ENCODE measurements around the gene FMO4.
"Not testable (repeated sequence)": the region's sequence is repeated elsewhere in the genome, so short reads cannot be mapped to it uniquely, and the experiment has no call there.

FMO4 gene

DNA sequence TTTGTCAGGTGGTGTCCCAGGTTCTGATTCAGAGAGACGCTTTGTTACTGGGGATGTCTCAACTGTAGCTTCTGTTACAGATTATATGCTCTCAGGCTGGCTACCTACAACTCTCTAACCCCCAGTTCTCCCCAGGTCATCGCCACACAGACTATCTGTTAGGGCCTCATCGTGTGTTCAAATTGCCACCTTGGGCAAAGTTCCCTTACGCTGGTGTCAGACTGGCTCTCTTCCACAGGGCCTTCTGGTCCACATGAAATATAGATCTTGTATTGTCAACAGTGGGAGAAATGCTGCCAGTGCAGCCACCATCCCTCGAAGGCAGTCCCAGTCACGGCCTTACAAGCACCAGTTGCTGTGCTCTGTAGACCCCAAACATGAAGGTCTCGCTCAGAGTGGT is 15.3 kb downstream of the FMO4 start:
- no peak for DNase-seq (ENCODE audit: low read depth in 2 of 2, low spot score in 1 of 2)

DNA sequence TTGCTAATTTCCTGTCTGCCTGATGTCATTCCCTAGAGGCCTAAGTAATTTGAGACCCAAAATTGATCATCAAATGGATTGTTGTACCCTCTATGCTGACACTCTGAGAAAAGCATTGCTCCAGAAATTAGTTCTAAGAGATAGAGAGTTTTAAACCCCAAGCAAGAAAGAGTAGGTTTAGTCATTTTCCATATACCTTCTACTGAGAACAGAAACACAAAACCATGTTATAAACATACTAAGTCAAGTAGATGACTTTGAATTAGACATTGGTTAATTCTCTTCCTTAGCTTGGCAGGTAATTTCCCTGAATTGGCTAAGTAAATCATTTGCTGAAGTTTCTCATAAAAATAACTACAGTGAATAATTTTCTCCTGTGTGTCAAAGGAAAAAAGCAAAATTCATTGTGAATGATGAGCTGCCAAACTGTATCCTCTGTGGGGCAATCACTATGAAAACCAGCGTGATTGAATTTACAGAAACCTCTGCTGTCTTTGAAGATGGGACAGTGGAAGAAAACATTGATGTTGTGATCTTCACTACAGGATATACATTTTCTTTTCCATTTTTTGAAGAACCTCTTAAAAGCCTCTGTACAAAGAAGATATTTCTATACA is 20.1 kb downstream of the FMO4 start:
- DNase-seq (ENCODE audit: low read depth in 2 of 2, low spot score in 1 of 2), result no peak

- no peak for DNase-seq (ENCODE audit: low read depth in 2 of 2, low spot score in 1 of 2)
Measured at GRCh38 chr1:171335964-171336363, 22.0 kb downstream of the FMO4 start.

DNA sequence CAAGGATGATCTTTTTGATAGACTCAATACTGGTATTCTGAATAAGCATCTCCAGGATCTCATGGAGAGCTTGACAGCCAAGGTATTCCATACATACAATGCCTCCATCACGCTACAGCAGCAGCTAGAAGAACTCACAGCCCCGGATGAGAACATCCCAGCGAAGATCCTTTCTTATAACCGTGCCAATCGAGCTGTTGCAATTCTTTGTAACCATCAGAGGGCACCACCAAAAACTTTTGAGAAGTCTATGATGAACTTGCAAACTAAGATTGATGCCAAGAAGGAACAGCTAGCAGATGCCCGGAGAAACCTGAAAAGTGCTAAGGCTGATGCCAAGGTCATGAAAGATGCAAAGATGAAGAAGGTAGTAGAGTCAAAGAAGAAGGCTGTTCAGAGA is 25.4 kb downstream of the FMO4 start:
- not testable (repeated sequence) for DNase-seq (ENCODE audit: low read depth in 2 of 2, low spot score in 1 of 2)

DNA sequence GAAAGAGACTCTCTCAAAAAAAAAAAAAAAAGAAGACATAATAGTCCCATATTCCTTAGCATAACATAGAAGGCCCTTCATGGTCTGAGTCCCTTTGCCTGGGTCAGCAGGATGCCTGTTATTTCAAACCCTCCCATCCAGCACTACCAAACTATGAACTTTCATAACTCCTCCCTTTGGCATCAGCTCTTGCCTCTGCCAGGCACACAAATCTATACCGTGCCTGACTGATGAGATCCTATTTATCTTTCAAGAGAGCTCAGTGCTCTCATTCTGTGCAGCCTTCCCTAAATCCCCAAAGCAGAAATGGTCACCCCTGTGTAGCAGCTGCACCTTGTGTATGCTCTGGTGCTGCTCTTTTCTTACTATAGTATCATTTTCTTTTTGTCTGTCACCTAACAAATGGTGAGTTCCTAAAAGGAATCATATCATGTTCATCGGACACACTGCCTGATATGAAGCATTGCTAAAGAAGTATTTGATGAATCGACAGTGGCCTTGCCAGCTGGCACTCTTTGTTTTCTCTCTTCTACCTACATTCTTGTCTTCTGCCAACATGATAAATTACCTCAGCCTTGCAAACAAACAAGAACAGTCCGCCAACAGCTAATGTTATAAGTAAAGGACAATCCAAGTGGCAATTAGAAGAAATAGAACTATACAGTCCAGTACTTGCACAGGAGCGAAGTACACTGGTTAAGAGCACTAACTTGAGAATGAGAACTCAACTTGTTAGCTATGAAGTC is 29.9 kb downstream of the FMO4 start:
- no peak for DNase-seq (ENCODE audit: low read depth in 2 of 2, low spot score in 1 of 2)

- no peak for DNase-seq (ENCODE audit: low read depth in 2 of 2, low spot score in 1 of 2)
Measured at GRCh38 chr1:171344473-171344820, 30.5 kb downstream of the FMO4 start.

DNA sequence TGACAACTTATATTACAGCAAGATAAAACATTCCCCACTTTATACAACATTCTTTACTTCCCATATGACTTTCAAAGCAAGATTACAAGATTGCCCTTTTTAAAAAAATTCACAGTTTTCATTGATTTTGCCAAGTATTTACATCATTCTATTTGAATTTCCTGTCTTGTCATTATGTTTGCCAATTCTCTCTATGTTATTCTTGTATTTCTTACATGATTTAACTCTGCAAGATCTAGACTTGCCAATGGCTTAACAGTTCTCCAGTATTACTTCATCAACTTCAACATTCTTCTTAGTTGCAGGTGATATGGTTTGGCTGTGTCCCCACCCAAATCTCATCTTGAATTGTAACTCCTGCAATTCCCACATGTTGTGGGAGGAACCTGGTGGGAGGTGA is 31.6 kb downstream of the FMO4 start:
- no peak for DNase-seq (ENCODE audit: low read depth in 2 of 2, low spot score in 1 of 2)

DNA sequence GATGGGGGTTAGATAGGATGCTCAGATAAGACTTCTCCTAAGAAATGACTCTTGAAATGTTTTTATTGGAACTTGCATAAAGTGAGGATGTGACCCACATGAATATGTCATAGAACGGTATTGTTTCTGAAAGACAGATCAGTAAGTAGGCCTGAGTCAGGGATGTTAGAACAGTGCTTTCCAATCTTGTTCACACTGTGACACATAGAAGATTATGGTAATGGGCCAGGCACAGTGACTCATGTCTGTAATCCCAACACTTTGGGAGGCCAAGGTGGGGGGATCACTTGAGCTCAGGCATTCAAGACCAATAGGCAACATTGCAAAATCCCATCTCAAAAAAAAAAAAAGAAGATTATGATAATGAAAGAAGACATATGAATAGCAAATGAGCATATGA is 32.9 kb downstream of the FMO4 start:
- no peak for DNase-seq (ENCODE audit: low read depth in 2 of 2, low spot score in 1 of 2)

DNA sequence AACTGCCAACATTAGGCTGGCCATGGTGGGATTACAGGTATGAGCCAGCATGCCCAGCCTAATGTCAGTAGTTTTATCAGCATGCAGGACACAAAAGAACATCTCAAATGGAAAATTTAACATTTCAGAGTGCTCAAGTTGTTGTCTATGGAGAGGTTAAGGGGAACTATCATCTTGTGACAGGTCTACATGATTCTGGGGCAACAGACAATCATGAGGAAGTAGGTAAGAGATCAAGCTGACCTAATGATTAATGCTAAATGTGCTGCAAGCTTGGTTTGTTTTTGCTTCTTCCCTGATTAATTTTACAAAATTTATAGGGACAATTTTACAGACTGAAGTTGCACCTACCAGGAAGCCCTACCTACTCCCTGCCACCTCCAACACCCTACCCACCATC is 36.6 kb downstream of the FMO4 start:
- DNase-seq (ENCODE audit: low read depth in 2 of 2, low spot score in 1 of 2), result no peak

GRCh38 chr1:171351961-171352360 is 38.0 kb downstream of the FMO4 start:
- no peak for DNase-seq (ENCODE audit: low read depth in 2 of 2, low spot score in 1 of 2)

GRCh38 chr1:171352554-171352953 is 38.6 kb downstream of the FMO4 start:
- no peak for DNase-seq (ENCODE audit: low read depth in 2 of 2, low spot score in 1 of 2)

- no peak for DNase-seq (ENCODE audit: low read depth in 2 of 2, low spot score in 1 of 2)
Measured at GRCh38 chr1:171355727-171356126, 41.7 kb downstream of the FMO4 start.

- DNase-seq (ENCODE audit: low read depth in 2 of 2, low spot score in 1 of 2), result no peak
Measured at GRCh38 chr1:171357179-171357578, 43.2 kb downstream of the FMO4 start.

DNA sequence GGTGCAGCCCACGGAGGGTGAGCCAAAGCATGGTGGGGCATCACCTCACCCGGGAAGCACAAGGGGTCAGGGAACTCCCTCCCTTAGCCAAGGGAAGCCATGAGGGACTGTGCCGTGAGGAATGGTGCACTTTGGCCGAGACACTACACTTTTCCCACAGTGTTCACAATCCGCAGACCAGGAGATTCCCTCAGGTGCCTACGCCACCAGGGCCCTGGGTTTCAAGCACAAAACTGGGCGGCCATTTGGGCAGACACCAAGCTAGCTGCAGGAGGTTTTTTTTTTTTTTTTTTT is 45.3 kb downstream of the FMO4 start:
- DNase-seq (ENCODE audit: low read depth in 2 of 2, low spot score in 1 of 2), result not testable (repeated sequence)

DNA sequence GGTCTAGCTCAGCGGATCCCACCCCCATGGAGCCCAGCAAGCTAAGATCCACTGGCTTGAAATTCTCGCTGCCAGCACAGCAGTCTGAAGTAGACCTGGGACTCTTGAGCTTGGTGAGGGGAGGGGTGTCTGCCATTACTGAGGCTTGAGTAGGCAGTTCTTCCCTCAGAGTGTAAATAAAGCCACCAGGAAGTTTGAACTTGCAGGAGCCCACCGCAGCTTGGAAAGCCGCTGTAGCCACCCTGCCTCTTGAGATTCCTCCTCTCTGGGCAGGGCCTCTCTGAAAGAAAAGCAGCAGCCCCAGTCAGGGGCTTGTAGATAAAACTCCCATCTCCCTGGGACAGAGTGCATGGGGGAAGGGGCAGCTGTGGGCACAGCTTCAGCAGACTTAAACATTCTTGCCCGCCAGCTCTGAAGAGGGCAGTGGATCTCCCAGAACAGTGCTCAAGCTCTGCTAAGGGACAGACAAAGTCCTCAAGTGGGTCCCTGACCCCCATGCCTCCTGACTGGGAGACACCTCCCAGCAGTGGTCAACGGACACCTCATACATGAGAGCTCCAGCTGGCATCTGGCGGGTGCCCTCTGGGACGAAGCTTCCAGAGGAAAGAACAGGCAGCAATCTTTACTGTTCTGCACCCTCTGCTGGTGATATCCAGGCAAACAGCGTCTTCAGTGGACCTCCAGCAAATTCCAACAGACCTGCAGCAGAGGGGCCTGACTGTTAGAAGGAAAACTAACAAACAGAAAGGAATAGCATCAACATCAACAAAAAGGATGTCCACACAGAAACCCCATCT is 45.9 kb downstream of the FMO4 start:
- not testable (repeated sequence) for DNase-seq (ENCODE audit: low read depth in 2 of 2, low spot score in 1 of 2)

- no peak for DNase-seq (ENCODE audit: low read depth in 2 of 2, low spot score in 1 of 2)
Measured at GRCh38 chr1:171366085-171366484, 52.1 kb downstream of the FMO4 start.

- no peak for DNase-seq (ENCODE audit: low read depth in 2 of 2, low spot score in 1 of 2)
Measured at GRCh38 chr1:171366816-171367215, 52.8 kb downstream of the FMO4 start.

GRCh38 chr1:171367436-171367835 is 53.5 kb downstream of the FMO4 start:
- no peak for DNase-seq (ENCODE audit: low read depth in 2 of 2, low spot score in 1 of 2)

DNA sequence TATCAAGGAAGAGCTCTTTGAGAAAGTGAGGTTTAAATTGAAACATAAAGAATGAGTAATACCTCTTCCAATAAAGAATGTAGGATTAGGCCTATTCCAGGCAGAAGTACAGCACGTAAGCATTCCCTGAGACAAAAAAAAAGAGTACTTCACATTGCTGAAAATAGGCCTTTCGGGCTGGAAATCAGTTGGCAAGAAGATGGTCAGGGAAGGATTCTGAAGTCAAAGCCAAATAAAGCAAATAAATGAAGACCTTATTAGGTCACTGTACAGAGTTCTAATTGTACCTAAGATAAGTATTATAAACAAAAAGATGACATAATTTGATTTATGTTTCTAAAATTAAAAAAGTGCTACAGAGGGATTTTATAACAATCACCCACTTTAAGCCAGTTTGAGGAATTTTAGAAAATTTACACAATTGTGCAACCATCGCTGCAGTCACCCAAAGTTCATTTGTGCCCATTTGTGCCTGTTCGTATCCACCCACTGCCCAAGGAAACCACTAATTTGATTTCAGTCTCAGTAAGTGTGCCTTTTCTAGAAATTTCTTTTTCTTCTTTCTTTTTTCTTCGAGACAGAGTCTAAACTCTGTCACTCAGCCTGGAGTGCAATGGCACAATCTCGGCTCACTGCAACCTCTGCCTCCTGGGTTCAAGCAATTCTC is 58.6 kb downstream of the FMO4 start:
- no peak for DNase-seq (ENCODE audit: low read depth in 2 of 2, low spot score in 1 of 2)

DNA sequence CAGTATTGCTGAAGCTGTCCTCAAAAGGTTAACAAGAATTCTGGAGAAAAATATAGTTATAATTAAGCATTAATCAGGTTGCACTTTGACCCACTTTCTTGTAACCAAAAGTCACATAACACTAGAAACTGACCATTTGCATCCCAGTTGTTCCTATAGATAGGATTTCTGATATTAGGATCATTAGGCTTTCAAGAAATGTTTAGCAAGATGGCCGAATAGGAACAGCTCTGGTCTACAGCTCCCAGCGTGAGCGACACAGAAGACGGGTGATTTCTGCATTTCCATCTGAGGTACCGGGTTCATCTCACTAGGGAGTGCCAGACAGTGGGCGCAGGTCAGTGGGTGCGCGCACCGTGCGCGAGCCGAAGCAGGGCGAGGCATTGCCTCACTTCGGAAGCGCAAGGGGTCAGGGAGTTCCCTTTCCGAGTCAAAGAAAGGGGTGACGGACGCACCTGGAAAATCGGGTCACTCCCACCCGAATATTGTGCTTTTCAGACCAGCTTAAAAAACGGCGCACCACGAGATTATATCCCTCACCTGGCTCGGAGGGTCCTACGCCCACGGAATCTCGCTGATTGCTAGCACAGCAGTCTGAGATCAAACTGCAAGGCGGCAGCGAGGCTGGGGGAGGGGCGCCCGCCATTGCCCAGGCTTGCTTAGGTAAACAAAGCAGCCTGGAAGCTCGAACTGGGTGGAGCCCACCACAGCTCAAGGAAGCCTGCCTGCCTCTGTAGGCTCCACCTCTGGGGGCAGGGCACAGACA is 59.6 kb downstream of the FMO4 start:
- DNase-seq (ENCODE audit: low read depth in 2 of 2, low spot score in 1 of 2), result not testable (repeated sequence)

DNA sequence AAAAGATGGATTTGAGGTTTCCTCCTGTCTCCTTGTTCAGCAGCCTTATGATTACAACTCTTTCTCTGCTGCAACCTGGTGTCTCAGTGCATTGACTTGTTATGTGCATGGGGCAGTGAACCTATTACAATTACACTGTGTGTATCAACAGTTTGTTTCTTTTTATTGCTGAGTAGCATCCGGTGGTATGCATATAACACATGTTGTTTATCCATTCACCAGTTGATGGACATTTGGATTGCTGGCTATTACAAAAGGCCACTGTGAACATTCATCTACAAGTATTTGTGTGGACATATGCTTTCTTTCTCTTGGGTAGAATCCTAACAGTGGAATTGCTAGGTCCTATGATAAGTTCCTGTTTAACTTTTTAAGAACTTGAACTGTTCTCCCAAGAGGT is 65.9 kb downstream of the FMO4 start:
- no peak for DNase-seq (ENCODE audit: low read depth in 2 of 2, low spot score in 1 of 2)

Measured in stimulated activated CD8-positive, alpha-beta memory T cell treated with anti-CD3 and anti-CD28 coated beads, Interleukin-4, amount 100 ng/mL, for 4 hours (primary cell).